ENCODE measurements around the gene IFT43. TPM values are rescaled to one million over a fixed set of nuclear protein-coding genes. Genes with fewer than 3 reads are reported as not detected.

Gene IFT43
- total and polyA plus RNA-seq, 4 donors, result 42.1 to 64.0 (median 53.4) TPM

- no peaks in the 10 kb centered on the region for H3K36me3 ChIP-seq (ENCODE audit: control insufficient read depth in 1 of 2, insufficient read depth in 2 of 2, low read length in 1 of 2)
- intact Hi-C loops (cut with DNase I), result no loop called here
- no peak overlapping the region for H3K27ac ChIP-seq (ENCODE audit: low read depth in 1 of 2, low read length in 2 of 2)
- DNase-seq, result no peak
- no peaks in the 10 kb centered on the region for H3K27me3 ChIP-seq (ENCODE audit: control insufficient read depth in 1 of 2, insufficient read depth in 2 of 2, low read length in 1 of 2)
- WGBS, 2 donors, result 81 to 82% methylated on average over 8 of the region's 8 CpGs
- no peak overlapping the region for H3K4me3 ChIP-seq (ENCODE audit: low read length in 2 of 2)
- H3K9me3 ChIP-seq (ENCODE audit: control insufficient read depth, low read length), result no peaks in the 10 kb centered on the region
- ATAC-seq (ENCODE audit: low FRiP score), result no peak
- H3K4me1 ChIP-seq (ENCODE audit: control insufficient read depth in 1 of 2, insufficient read depth in 2 of 2, low read length in 2 of 2), result peaks cover 0 to 4% of the 10 kb centered on the region in 2 donors
Observed at GRCh38 chr14:76104802-76105355, 119.3 kb downstream of the IFT43 start.

GRCh38 chr14:76106188-76106587, 120.6 kb downstream of the IFT43 start:
- WGBS, 2 donors, result 71 to 83% methylated on average over 2 of the region's 2 CpGs
- H3K9me3 ChIP-seq (ENCODE audit: control insufficient read depth, low read length), result no peaks in the 10 kb centered on the region
- peaks cover 0 to 2% of the 10 kb centered on the region in 2 donors for H3K4me1 ChIP-seq (ENCODE audit: control insufficient read depth in 1 of 2, insufficient read depth in 2 of 2, low read length in 2 of 2)
- H3K27ac ChIP-seq (ENCODE audit: low read depth in 1 of 2, low read length in 2 of 2), result no peak overlapping the region
- H3K27me3 ChIP-seq (ENCODE audit: control insufficient read depth in 1 of 2, insufficient read depth in 2 of 2, low read length in 1 of 2), result no peaks in the 10 kb centered on the region
- ATAC-seq (ENCODE audit: low FRiP score), result no peak
- H3K36me3 ChIP-seq (ENCODE audit: control insufficient read depth in 1 of 2, insufficient read depth in 2 of 2, low read length in 1 of 2), result no peaks in the 10 kb centered on the region
- intact Hi-C loops (cut with DNase I), result no loop called here
- DNase-seq, result no peak
- no peak overlapping the region for H3K4me3 ChIP-seq (ENCODE audit: low read length in 2 of 2)

DNA sequence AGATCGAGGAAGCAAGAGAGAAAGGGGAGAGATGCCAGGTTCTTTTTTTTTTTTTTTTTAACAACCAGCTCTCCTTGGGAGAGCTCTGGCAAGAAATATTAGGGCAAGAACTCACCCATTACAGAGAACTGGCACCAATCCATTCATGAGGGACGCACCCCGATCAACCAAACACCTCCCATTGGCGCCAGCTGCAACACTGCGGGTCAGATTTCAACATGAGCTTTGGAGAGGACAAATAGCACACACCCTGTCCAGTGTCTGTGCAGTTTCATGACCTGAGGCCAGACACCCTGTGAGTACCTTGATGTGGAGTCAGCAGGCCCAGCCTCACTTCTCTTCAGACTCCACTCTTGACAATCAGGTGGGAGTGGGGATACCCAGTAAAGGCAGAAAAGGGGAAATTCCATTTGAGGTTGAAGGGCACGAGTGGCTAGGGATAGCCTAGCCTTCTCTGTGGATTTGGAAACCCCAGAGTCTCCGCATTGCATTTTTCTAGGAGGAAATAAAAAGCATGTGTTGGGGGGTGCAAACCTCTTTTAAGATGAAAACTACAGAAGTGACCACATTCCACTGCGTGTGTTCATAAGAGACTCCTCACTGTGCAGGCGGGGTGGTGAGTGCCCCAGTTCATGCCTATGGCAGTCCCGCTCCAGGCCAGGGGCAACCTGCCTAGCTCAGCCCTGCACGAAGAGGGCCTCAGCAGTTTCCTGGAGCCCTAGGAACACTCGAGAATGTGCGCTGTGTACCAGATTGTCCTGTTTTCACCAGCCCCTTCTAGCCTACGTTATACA, 123.7 kb downstream of the IFT43 start:
- no peak for ATAC-seq (ENCODE audit: low FRiP score)
- 75 to 76% methylated on average over 14 of the region's 14 CpGs for WGBS, 2 donors

DNA sequence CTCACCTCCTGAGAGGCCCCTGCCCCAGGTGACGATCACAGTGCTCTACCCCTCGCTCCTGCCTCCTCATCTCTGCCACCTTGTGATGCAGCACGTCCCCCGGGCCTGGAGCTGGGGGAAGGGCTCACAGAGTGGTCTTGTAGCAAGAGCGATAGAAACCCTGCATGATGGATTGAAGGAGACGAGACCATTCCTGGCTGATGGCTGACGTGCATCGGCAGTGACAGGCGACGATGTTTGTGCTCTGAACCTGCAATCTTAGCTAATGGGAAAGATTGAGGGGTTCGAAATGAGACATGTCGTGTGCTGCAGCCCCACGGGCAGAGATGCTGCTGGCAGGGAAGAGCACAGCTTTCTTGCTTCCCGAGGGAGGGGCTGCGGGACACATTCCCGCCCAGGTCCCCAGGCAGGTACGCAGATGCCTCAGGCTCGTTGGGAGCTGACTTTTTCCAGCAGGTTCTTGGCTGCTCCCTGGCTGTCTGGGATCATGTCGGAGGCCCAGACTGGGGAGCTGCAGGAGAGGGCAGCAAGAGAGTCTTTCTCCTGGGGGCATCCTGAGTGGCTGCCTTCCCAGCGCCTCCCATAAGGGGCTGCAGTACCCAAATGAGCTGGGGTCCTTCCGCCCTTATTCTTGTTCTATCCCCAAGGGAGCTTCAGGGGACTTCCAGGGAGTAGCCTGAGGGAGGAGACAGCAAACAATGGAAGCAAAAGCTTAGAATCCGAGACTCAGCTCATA, 127.5 kb downstream of the IFT43 start:
- intact Hi-C loops (cut with DNase I), result no loop called here
- H3K4me1 ChIP-seq (ENCODE audit: control insufficient read depth in 1 of 2, insufficient read depth in 2 of 2, low read length in 2 of 2), result no peaks in the 10 kb centered on the region
- H3K27ac ChIP-seq (ENCODE audit: low read depth in 1 of 2, low read length in 2 of 2), result no peak overlapping the region
- H3K27me3 ChIP-seq (ENCODE audit: control insufficient read depth in 1 of 2, insufficient read depth in 2 of 2, low read length in 1 of 2), result no peaks in the 10 kb centered on the region
- WGBS, 2 donors, result 56 to 61% methylated on average over 22 of the region's 22 CpGs
- DNase-seq, result no peak
- peaks cover 2% of the 10 kb centered on the region for H3K9me3 ChIP-seq (ENCODE audit: control insufficient read depth, low read length)
- H3K36me3 ChIP-seq (ENCODE audit: control insufficient read depth in 1 of 2, insufficient read depth in 2 of 2, low read length in 1 of 2), result no peaks in the 10 kb centered on the region
- ATAC-seq (ENCODE audit: low FRiP score), result no peak
- no peak overlapping the region for H3K4me3 ChIP-seq (ENCODE audit: low read length in 2 of 2)

More for the DNA sequence above, 123.7 kb downstream of the IFT43 start:
- H3K4me3 ChIP-seq (ENCODE audit: low read length in 2 of 2), result no peak overlapping the region
- no peaks in the 10 kb centered on the region for H3K4me1 ChIP-seq (ENCODE audit: control insufficient read depth in 1 of 2, insufficient read depth in 2 of 2, low read length in 2 of 2)
- no peaks in the 10 kb centered on the region for H3K9me3 ChIP-seq (ENCODE audit: control insufficient read depth, low read length)
- DNase-seq, result no peak
- H3K36me3 ChIP-seq (ENCODE audit: control insufficient read depth in 1 of 2, insufficient read depth in 2 of 2, low read length in 1 of 2), result no peaks in the 10 kb centered on the region
- intact Hi-C loops (cut with DNase I), result no loop called here
- no peak overlapping the region for H3K27ac ChIP-seq (ENCODE audit: low read depth in 1 of 2, low read length in 2 of 2)
- H3K27me3 ChIP-seq (ENCODE audit: control insufficient read depth in 1 of 2, insufficient read depth in 2 of 2, low read length in 1 of 2), result no peaks in the 10 kb centered on the region

GRCh38 chr14:76113691-76114090, 128.1 kb downstream of the IFT43 start:
- H3K9me3 ChIP-seq (ENCODE audit: control insufficient read depth, low read length), result peaks cover 2% of the 10 kb centered on the region
- H3K27ac ChIP-seq (ENCODE audit: low read depth in 1 of 2, low read length in 2 of 2), result no peak overlapping the region
- H3K4me3 ChIP-seq (ENCODE audit: low read length in 2 of 2), result no peak overlapping the region
- H3K27me3 ChIP-seq (ENCODE audit: control insufficient read depth in 1 of 2, insufficient read depth in 2 of 2, low read length in 1 of 2), result no peaks in the 10 kb centered on the region
- intact Hi-C loops (cut with DNase I), result no loop called here
- no peaks in the 10 kb centered on the region for H3K4me1 ChIP-seq (ENCODE audit: control insufficient read depth in 1 of 2, insufficient read depth in 2 of 2, low read length in 2 of 2)
- WGBS, 2 donors, result 42 to 44% methylated on average over 8 of the region's 8 CpGs
- no peak for DNase-seq
- no peaks in the 10 kb centered on the region for H3K36me3 ChIP-seq (ENCODE audit: control insufficient read depth in 1 of 2, insufficient read depth in 2 of 2, low read length in 1 of 2)
- ATAC-seq (ENCODE audit: low FRiP score), result no peak

DNA sequence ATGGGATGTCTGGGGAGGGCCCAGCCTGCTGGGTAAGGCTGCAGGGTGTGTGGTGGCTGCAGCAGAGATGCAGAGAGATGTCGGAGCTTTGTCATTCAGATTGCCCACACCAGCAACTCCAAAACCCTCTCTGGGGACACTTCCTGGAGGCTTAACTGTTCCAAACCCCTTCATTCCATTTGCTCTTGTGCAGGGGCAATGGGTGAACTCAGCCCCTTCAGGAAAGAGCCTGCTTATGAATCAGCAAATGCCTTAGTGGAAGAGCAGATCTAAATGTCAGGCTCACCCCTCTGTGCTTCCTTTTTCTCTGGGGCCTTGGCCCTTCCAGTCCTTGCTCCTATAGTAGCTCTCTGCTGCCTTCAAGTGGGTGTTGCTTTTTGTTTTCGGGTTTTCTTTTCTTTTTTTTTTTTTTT, 129.5 kb downstream of the IFT43 start:
- H3K4me3 ChIP-seq (ENCODE audit: low read length in 2 of 2), result no peak overlapping the region
- no peak overlapping the region for H3K27ac ChIP-seq (ENCODE audit: low read depth in 1 of 2, low read length in 2 of 2)
- peaks cover 2% of the 10 kb centered on the region for H3K9me3 ChIP-seq (ENCODE audit: control insufficient read depth, low read length)
- no peaks in the 10 kb centered on the region for H3K36me3 ChIP-seq (ENCODE audit: control insufficient read depth in 1 of 2, insufficient read depth in 2 of 2, low read length in 1 of 2)
- intact Hi-C loops (cut with DNase I), result no loop called here
- no peak for DNase-seq
- WGBS, 2 donors, result 57 to 69% methylated on average over 2 of the region's 2 CpGs
- H3K27me3 ChIP-seq (ENCODE audit: control insufficient read depth in 1 of 2, insufficient read depth in 2 of 2, low read length in 1 of 2), result no peaks in the 10 kb centered on the region
- no peak for ATAC-seq (ENCODE audit: low FRiP score)
- no peaks in the 10 kb centered on the region for H3K4me1 ChIP-seq (ENCODE audit: control insufficient read depth in 1 of 2, insufficient read depth in 2 of 2, low read length in 2 of 2)

- no peak overlapping the region for H3K27ac ChIP-seq (ENCODE audit: low read depth in 1 of 2, low read length in 2 of 2)
- intact Hi-C loops (cut with DNase I), result no loop called here
- no peaks in the 10 kb centered on the region for H3K4me1 ChIP-seq (ENCODE audit: control insufficient read depth in 1 of 2, insufficient read depth in 2 of 2, low read length in 2 of 2)
- H3K9me3 ChIP-seq (ENCODE audit: control insufficient read depth, low read length), result peaks cover 2% of the 10 kb centered on the region
- H3K4me3 ChIP-seq (ENCODE audit: low read length in 2 of 2), result no peak overlapping the region
- no peaks in the 10 kb centered on the region for H3K27me3 ChIP-seq (ENCODE audit: control insufficient read depth in 1 of 2, insufficient read depth in 2 of 2, low read length in 1 of 2)
- WGBS, 2 donors, result 49 to 51% methylated on average over 16 of the region's 16 CpGs
- ATAC-seq (ENCODE audit: low FRiP score) (no peak), DNase-seq (no peak)
- H3K36me3 ChIP-seq (ENCODE audit: control insufficient read depth in 1 of 2, insufficient read depth in 2 of 2, low read length in 1 of 2), result no peaks in the 10 kb centered on the region
Observed at GRCh38 chr14:76117789-76118484, 132.4 kb downstream of the IFT43 start.

DNA sequence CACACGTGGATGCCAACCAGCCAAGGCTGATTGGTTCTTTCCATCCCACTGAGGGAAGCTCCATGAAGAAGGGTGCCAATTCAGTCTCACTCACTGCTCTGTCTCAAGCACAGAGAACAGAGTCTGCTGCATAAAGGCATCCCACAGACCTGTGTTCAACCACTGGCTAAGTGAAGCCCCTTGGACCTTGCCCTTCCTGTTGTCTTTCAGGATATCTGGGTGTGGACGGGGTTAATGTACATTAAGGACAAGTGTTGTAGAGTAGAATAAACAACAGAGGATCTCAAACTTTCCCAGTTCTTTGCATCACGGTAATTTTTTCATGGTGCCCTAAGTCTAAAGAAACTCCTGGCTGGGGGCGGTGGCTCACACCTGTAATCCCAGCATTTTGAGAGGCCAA, 133.0 kb downstream of the IFT43 start:
- DNase-seq (no peak), ATAC-seq (ENCODE audit: low FRiP score) (no peak)
- WGBS, 2 donors, result 74 to 77% methylated on average over 4 of the region's 4 CpGs
- intact Hi-C loops (cut with DNase I), result no loop called here
- no peak overlapping the region for H3K27ac ChIP-seq (ENCODE audit: low read depth in 1 of 2, low read length in 2 of 2)
- no peaks in the 10 kb centered on the region for H3K4me1 ChIP-seq (ENCODE audit: control insufficient read depth in 1 of 2, insufficient read depth in 2 of 2, low read length in 2 of 2)
- no peaks in the 10 kb centered on the region for H3K27me3 ChIP-seq (ENCODE audit: control insufficient read depth in 1 of 2, insufficient read depth in 2 of 2, low read length in 1 of 2)
- no peak overlapping the region for H3K4me3 ChIP-seq (ENCODE audit: low read length in 2 of 2)
- peaks cover 2% of the 10 kb centered on the region for H3K9me3 ChIP-seq (ENCODE audit: control insufficient read depth, low read length)
- H3K36me3 ChIP-seq (ENCODE audit: control insufficient read depth in 1 of 2, insufficient read depth in 2 of 2, low read length in 1 of 2), result no peaks in the 10 kb centered on the region

Measured in aorta (tissue), 5 donors.